Fibroblast of lung (primary cell): ENCODE measurements around the gene RAB8A. TPM values are rescaled to one million over a fixed set of nuclear protein-coding genes. Genes with fewer than 3 reads are reported as not detected.
"Not testable (repeated sequence)": the region's sequence is repeated elsewhere in the genome, so short reads cannot be mapped to it uniquely, and the experiment has no call there.

Source experiments
- DNase-seq, 2 donors: peaks; one replicate each; pipeline versions ENCODE4 v3.0.0 to v3.0.0-alpha.2; 2010; ENCODE audit warnings: low read depth in 2 of 2
- H2AFZ ChIP-seq: 2 replicates; pipeline ENCODE4 v1.5.1; 2012; ENCODE audit warnings: low read length, control low read depth, inconsistent platforms
- H3K27ac ChIP-seq: 2 replicates; pipeline ENCODE4 v1.5.1; 2011; ENCODE audit warnings: low read length, control low read depth; ENCODE audit not compliant: insufficient read depth
- H3K27me3 ChIP-seq: 2 replicates; pipeline ENCODE4 v1.5.1; 2011; ENCODE audit warnings: mild to moderate bottlenecking, low read length; ENCODE audit not compliant: control insufficient read depth, insufficient read depth
- H3K36me3 ChIP-seq: 2 replicates; pipeline ENCODE4 v1.5.1; 2011; ENCODE audit warnings: low read length; ENCODE audit not compliant: control insufficient read depth, insufficient read depth
- H3K4me1 ChIP-seq: 2 replicates; pipeline ENCODE4 v1.5.1; 2011; ENCODE audit warnings: low read length; ENCODE audit not compliant: control insufficient read depth, insufficient read depth; ENCODE audit errors: extremely low read depth
- H3K4me2 ChIP-seq: 2 replicates; pipeline ENCODE4 v1.5.1; 2011; ENCODE audit warnings: low read length, control low read depth; ENCODE audit not compliant: insufficient read depth; ENCODE audit errors: extremely low read depth
- H3K4me3 ChIP-seq, 4 experiments: fragments of 200-600 bp in 1 of 4; sonication (generic) in 1 of 4; replicated peaks in 1 of 4; 2 replicates each; pipeline ENCODE4 v1.5.1; 2011 to 2016; ENCODE audit warnings: low read length in 4 of 4, low read depth in 3 of 4, mild to moderate bottlenecking in 3 of 4, control low read depth in 2 of 4, inconsistent platforms in 1 of 4, mixed read lengths in 1 of 4; ENCODE audit not compliant: insufficient read depth in 1 of 4; ENCODE audit errors: control extremely low read depth in 1 of 4
- H3K79me2 ChIP-seq: 2 replicates; pipeline ENCODE4 v1.5.1; 2012; ENCODE audit warnings: mild to moderate bottlenecking, low read length, inconsistent platforms; ENCODE audit not compliant: control insufficient read depth, insufficient read depth
- H3K9ac ChIP-seq: 2 replicates; pipeline ENCODE4 v1.5.1; 2011; ENCODE audit warnings: mild to moderate bottlenecking, low read length, control low read depth; ENCODE audit not compliant: insufficient read depth
- H3K9me3 ChIP-seq: 2 replicates; pipeline ENCODE4 v1.5.1; 2012; ENCODE audit warnings: low read depth, low read length; ENCODE audit not compliant: control insufficient read depth, insufficient read depth
- H4K20me1 ChIP-seq: 2 replicates; pipeline ENCODE4 v1.5.1; 2011; ENCODE audit warnings: low read length; ENCODE audit not compliant: control insufficient read depth, insufficient read depth; ENCODE audit errors: extremely low read depth
- EZH2 ChIP-seq: IDR thresholded peaks from 2 replicates; pipeline ENCODE4 v1.5.1; 2012; ENCODE audit warnings: low read length, control low read depth, mild to moderate bottlenecking; ENCODE audit errors: missing control alignments
- polyA plus RNA-seq, 2 donors: library from polyadenylated mRNA; depleted of rRNA in 1 of 2; stranded (reverse) in 1 of 2; unstranded in 1 of 2; fragments of >200 nt; gene quantifications; 2 replicates each; pipeline ENCODE4 v1.2.1, GENCODE V29; 2011 to 2012; ENCODE audit warnings: missing spikeins in 1 of 2
- total RNA-seq: library from RNA; depleted of rRNA; stranded (reverse); fragments of >200 nt; gene quantifications from 2 replicates; pipeline ENCODE4 v1.2.1, GENCODE V29; 2014
- TF ChIP-seq, protein P1 (sequence below), 2 donors: IDR thresholded peaks in 1 of 2; conservative IDR thresholded peaks in 1 of 2; 1 replicate in 1 of 2; 2 replicates in 1 of 2; pipeline ENCODE4 v1.5.1; 2011 to 2012; ENCODE audit warnings: low read length in 2 of 2, control low read depth in 1 of 2, inconsistent platforms in 1 of 2, low read depth in 1 of 2, mild to moderate bottlenecking in 1 of 2

Gene RAB8A
- total and polyA plus RNA-seq, 2 donors (not counting 1 experiment from before 2014, with no cell fraction given): 77.6 to 104 TPM

DNA sequence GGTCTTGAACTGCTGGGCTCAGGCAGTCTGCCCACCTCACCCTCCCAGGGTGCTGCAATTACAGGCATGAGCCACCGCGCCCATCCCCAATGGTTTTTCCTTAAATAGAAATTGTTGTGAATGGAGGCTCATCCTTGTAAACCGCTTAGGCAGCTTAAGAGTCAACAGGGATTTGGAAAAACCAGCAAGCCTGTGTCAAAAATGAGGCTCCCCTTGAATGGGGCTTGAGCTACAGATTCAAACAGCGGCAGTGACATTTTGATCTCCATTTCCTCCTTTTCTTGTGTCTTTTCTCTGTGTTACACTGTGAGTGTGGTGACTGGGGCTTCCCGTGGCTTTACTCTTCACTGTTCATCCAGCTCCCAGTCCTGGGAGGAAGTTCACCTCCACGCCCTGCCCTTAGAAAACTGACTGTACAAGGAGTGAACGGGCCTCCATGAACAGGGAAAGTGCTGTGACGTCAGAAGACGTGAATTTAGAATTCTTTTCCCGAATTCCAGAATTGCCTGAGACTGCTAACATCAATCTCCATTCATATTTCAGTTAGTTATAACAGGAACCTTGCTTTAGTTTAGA, 15.3 kb upstream of the RAB8A start:
- Histone ChIP-seq H3K4me3 (no peak overlapping the region), H3K9me3 (no peaks in the 10 kb centered on the region), H3K27ac (peak overlapping the region; percentile 0), H3K79me2 (peaks cover 25% of the 10 kb centered on the region), H4K20me1 (peaks cover 2% of the 10 kb centered on the region), H3K36me3 (peaks cover 36% of the 10 kb centered on the region), H2AFZ (no peak overlapping the region), H3K4me2 (no peak overlapping the region), H3K9ac (no peak overlapping the region), H3K4me1 (peaks cover 2% of the 10 kb centered on the region), H3K27me3 (no peaks in the 10 kb centered on the region)
- DNase-seq: no peak
- TF ChIP-seq, protein P1, sequence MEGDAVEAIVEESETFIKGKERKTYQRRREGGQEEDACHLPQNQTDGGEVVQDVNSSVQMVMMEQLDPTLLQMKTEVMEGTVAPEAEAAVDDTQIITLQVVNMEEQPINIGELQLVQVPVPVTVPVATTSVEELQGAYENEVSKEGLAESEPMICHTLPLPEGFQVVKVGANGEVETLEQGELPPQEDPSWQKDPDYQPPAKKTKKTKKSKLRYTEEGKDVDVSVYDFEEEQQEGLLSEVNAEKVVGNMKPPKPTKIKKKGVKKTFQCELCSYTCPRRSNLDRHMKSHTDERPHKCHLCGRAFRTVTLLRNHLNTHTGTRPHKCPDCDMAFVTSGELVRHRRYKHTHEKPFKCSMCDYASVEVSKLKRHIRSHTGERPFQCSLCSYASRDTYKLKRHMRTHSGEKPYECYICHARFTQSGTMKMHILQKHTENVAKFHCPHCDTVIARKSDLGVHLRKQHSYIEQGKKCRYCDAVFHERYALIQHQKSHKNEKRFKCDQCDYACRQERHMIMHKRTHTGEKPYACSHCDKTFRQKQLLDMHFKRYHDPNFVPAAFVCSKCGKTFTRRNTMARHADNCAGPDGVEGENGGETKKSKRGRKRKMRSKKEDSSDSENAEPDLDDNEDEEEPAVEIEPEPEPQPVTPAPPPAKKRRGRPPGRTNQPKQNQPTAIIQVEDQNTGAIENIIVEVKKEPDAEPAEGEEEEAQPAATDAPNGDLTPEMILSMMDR (conservative IDR thresholded peaks at IDR 0.05 in 1 of 2, IDR thresholded peaks at IDR 0.05 in 1 of 2; ENCODE audit: low read depth in 1 of 2, low read length in 2 of 2): no peak
- no peak for TF ChIP-seq EZH2

DNA sequence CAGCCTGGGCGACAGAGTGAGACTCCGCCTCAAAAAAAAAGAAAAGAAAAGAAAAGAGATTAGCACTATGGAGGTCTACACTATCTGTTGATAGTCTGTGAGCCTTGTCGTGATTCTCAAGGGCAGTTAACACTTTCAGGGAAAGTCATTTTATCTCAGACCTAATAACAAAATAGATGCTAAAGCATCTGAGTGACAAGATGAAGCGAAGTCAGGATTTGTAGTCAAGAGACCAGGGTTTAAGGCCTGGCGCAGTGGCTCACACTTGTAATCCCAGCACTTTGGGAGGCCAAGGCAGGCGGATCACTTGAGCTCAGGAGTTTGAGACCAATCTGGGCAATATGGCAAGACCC, 13.3 kb upstream of the RAB8A start:
- DNase-seq: peak in 1 of 2 donors; percentile 21
- Histone ChIP-seq H2AFZ (no peak overlapping the region), H3K4me3 (no peak overlapping the region), H3K4me1 (no peaks in the 10 kb centered on the region), H3K79me2 (peaks cover 15% of the 10 kb centered on the region), H3K27ac (no peak overlapping the region), H3K36me3 (peaks cover 34% of the 10 kb centered on the region), H4K20me1 (peaks cover 2% of the 10 kb centered on the region), H3K27me3 (no peaks in the 10 kb centered on the region), H3K4me2 (no peak overlapping the region), H3K9ac (no peak overlapping the region), H3K9me3 (no peaks in the 10 kb centered on the region)
- no peak for TF ChIP-seq EZH2
- TF ChIP-seq, protein P1 (conservative IDR thresholded peaks at IDR 0.05 in 1 of 2, IDR thresholded peaks at IDR 0.05 in 1 of 2; ENCODE audit: low read depth in 1 of 2, low read length in 2 of 2): no peak

DNA sequence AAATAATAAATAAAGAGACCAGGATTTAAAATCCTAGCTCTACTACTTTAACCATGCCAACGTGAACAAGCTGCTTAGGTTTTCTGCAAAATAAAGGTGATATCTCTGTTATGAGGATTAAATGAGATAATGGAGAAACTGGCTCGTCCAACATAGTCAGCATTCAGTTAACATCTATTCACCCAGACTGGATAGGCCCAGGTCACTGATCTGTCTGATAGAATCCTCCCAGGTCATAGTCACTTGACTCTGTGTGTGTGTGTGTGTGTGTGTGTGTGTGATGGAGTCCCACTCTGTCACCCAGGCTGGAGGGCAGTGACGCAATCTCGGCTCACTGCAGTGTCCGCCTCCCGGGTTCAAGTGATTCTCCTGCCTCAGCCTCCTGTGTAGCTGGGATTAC, 12.9 kb upstream of the RAB8A start:
- H3K9ac ChIP-seq: no peak overlapping the region
- H3K79me2 ChIP-seq: peaks cover 15% of the 10 kb centered on the region
- no peak overlapping the region for H3K4me2 ChIP-seq
- peaks cover 2% of the 10 kb centered on the region for H4K20me1 ChIP-seq
- no peaks in the 10 kb centered on the region for H3K9me3 ChIP-seq
- no peak overlapping the region for H2AFZ ChIP-seq
- no peak overlapping the region for H3K4me3 ChIP-seq
- no peaks in the 10 kb centered on the region for H3K27me3 ChIP-seq
- TF ChIP-seq, protein P1 (conservative IDR thresholded peaks at IDR 0.05 in 1 of 2, IDR thresholded peaks at IDR 0.05 in 1 of 2; ENCODE audit: low read depth in 1 of 2, low read length in 2 of 2): no peak
- peaks cover 34% of the 10 kb centered on the region for H3K36me3 ChIP-seq
- no peak overlapping the region for H3K27ac ChIP-seq
- no peaks in the 10 kb centered on the region for H3K4me1 ChIP-seq
- peak in 1 of 2 donors; percentile 27 for DNase-seq

DNA sequence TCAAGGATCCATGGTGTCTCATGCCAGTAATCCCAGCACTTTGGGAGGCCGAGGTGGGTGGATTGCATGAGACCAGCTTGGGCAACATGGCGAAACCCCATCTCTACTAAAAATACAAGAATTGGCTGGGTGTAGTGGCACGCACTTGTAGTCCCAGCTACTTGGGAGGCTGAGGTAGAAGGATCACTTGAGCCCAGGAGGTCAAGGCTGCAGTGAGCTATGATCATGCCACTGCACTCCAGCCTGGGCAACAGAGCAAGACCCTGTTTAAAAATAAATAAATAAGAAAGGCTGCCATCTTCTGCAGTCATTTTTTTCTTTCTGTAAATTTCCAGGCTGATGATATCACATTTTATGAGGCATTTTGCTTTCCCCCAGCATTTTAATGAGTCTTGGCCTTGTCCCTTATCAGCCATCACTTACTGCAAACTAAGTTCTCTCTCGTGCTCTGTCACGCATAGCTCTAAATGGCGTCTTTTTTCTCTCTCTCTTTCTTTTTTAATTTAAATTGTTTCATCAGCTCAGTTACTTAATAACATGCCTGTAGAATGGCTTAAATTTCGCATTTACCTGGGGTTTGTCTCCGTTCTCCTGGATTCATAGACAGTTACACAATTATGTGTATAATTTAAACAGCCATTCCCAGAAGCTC, 12.2 kb upstream of the RAB8A start:
- H4K20me1 ChIP-seq, H2AFZ ChIP-seq, H3K27me3 ChIP-seq, DNase-seq, H3K9me3 ChIP-seq, H3K9ac ChIP-seq, H3K4me1 ChIP-seq, H3K4me2 ChIP-seq, H3K4me3 ChIP-seq, H3K27ac ChIP-seq: not testable (repeated sequence)
- Histone ChIP-seq H3K36me3 (peaks cover 34% of the 10 kb centered on the region), H3K79me2 (peaks cover 15% of the 10 kb centered on the region)
